Neutrophil (primary cell): ENCODE data around the gene EEFSEC.

Experiments used
- H3K27ac ChIP-seq: fragments of 200-600 bp; sonication (generic); 2 replicates; pipeline ENCODE4 v1.5.1; 2016; ENCODE audit warnings: mild to moderate bottlenecking, moderate library complexity
- H3K27me3 ChIP-seq: fragments of 200-600 bp; sonication (generic); 2 replicates; pipeline ENCODE4 v1.6.0; 2016; ENCODE audit warnings: mild to moderate bottlenecking
- H3K36me3 ChIP-seq: fragments of 200-600 bp; sonication (generic); 2 replicates; pipeline ENCODE4 v1.5.1; 2017
- H3K4me1 ChIP-seq, 2 experiments: fragments of 200-600 bp in 1 of 2; sonication (generic) in 1 of 2; 1 replicate in 1 of 2; 2 replicates in 1 of 2; pipeline versions ENCODE4 v1.5.1 to v1.6.1; 2013 to 2016; ENCODE audit warnings: low read depth in 1 of 2, low read length in 1 of 2, mild to moderate bottlenecking in 1 of 2, moderate library complexity in 1 of 2; ENCODE audit not compliant: control insufficient read depth in 1 of 2, insufficient read depth in 1 of 2
- H3K4me3 ChIP-seq, 2 experiments: fragments of 200-600 bp in 1 of 2; sonication (generic) in 1 of 2; 1 replicate in 1 of 2; 2 replicates in 1 of 2; pipeline ENCODE4 v1.5.1; 2013 to 2016; ENCODE audit warnings: low read depth in 1 of 2, low read length in 1 of 2, mild to moderate bottlenecking in 1 of 2, moderate library complexity in 1 of 2
- H3K9me3 ChIP-seq: fragments of 200-600 bp; sonication (generic); 2 replicates; pipeline ENCODE4 v1.5.1; 2016
- CTCF ChIP-seq: fragments of 200-600 bp; sonication (generic); IDR thresholded peaks from 2 replicates; pipeline ENCODE4 v1.5.1; 2016; ENCODE audit warnings: antibody characterized with exemption

The EEFSEC gene

GRCh38 chr3:128175768-128176167, 22.5 kb downstream of the EEFSEC start:
- Histone ChIP-seq H3K4me1 (peaks cover 26 to 34% of the 10 kb centered on the region in 2 experiments), H3K27me3 (no peaks in the 10 kb centered on the region), H3K27ac (no peak overlapping the region), H3K9me3 (no peaks in the 10 kb centered on the region), H3K4me3 (no peak overlapping the region), H3K36me3 (no peaks in the 10 kb centered on the region)
- TF ChIP-seq CTCF, result no peak

DNA sequence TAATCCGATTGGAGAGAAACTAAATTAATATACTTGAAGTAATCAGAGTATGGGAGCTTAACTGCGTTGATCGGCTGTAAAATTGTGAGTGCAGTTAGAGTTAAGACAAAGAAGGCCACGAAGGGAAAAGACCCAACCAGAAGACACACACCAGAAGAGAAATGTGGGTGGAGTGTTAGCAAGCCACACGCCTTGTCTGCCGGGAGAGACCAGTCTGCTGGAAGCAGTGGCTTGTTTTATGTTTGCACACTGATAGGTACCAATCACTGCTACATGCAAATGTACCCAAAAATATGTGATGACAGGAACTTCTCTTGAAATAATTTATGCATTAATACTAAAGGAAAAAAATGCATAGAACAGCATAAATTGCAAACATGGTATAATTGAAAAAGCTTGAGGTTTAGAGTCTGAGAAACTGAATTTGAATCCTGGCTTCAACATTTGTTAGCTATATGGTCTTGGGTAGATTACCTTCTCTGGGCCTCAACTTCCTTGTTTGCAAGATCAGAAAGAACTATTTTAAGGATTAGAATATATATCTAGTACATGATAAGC, 23.1 kb downstream of the EEFSEC start:
- Histone ChIP-seq H3K36me3 (no peaks in the 10 kb centered on the region), H3K4me1 (peaks cover 26 to 30% of the 10 kb centered on the region in 2 experiments), H3K4me3 (no peak overlapping the region), H3K27ac (no peak overlapping the region), H3K27me3 (no peaks in the 10 kb centered on the region), H3K9me3 (no peaks in the 10 kb centered on the region)
- no peak for TF ChIP-seq CTCF

- Histone ChIP-seq H3K36me3 (no peaks in the 10 kb centered on the region), H3K9me3 (no peaks in the 10 kb centered on the region), H3K4me1 (peaks cover 26 to 30% of the 10 kb centered on the region in 2 experiments), H3K4me3 (no peak overlapping the region), H3K27ac (no peak overlapping the region), H3K27me3 (no peaks in the 10 kb centered on the region)
- no peak for TF ChIP-seq CTCF
These were observed 24.6 kb downstream of the EEFSEC start for GRCh38 chr3:128177865-128178264.

GRCh38 chr3:128178782-128179483, 25.7 kb downstream of the EEFSEC start:
- TF ChIP-seq CTCF, result no peak
- Histone ChIP-seq H3K9me3 (no peaks in the 10 kb centered on the region), H3K36me3 (no peaks in the 10 kb centered on the region), H3K27me3 (no peaks in the 10 kb centered on the region), H3K4me1 (peaks cover 22 to 28% of the 10 kb centered on the region in 2 experiments), H3K4me3 (no peak overlapping the region), H3K27ac (no peak overlapping the region)

DNA sequence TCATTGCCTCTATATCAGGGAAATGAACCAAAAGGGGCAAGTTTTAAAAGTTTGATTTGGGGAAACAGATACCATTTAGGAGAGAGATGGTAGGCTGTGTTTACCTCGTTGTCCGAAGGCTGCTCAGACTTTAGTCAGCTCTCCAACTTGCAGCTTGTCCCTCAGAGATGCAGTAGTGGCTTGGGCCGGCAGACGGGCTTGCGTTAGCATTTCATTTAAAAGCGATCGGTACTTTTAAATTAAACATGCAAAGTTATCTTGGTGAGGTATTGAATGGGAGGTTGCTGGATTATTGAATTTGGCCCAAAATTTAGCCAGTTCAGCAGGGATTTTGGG, 26.2 kb downstream of the EEFSEC start:
- H3K36me3 ChIP-seq, result no peaks in the 10 kb centered on the region
- H3K9me3 ChIP-seq, result no peaks in the 10 kb centered on the region
- H3K4me1 ChIP-seq, result peaks cover 16 to 22% of the 10 kb centered on the region in 2 experiments
- H3K27ac ChIP-seq, result no peak overlapping the region
- no peak overlapping the region for H3K4me3 ChIP-seq
- no peak for TF ChIP-seq CTCF
- H3K27me3 ChIP-seq, result no peaks in the 10 kb centered on the region
